Measurements from ENCODE around the gene CD63.

CD63 gene

DNA sequence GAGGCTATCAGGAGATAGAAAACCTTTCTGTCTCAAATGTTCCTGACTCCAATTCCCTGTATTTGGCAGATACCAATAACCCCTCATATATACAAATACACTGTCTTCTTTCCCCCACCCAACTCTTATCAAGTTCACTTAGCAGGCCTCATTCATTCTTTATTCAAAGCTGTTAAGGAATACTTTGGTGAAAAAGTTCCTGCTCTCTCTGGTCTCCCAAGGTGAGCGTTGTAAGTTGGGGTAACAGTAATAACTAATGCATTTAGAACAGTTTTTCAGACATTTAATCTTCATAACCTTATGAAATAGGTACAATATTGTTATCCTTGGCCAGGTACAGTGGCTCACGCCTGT, 10.2 kb upstream of the CD63 start:
- DNase-seq (ENCODE audit: low spot score), result no peak

DNA sequence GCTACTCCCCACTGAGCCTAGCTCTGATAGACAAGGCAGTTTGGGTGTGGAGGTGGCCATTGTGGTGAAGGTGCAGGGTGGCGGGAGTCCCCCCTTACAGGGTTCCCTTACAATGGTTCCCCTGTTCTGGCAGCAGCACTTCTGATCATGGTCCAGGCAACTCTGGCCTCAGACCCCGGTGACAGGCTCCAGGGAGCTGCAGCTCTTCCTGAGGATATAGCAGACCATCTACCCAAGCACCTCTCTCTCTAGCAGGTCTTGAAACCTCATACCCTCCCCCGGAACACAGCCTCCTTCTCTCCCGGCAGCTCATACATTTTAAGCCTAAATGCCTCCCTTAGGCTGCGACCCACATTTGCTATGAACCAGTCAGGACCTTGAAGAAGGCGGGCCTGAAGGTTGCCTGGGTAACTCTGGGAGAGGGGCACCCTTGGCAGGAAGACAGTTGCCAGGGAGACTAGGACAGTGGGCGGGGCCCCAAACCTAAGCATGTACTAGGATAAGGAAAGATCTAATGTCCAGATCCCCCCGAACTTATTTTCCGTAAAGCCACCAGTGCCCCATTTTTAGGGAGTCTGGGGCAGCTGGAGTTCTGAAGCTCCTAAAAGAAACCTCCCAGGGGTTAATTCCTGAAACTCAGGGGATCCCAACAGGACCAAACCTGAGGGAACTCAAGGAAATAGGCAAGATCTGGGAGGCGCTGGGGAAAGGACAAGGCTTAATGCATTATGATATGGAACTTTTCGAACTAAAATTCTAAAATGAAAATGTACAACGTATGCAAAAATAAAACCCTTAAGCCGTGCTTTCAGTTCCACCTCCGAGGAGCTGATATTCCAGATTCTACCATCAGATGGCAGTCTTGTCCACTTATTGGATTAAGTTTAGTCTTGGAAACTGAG, 9.6 kb upstream of the CD63 start:
- peak; percentile 71 for DNase-seq (ENCODE audit: low spot score)

DNA sequence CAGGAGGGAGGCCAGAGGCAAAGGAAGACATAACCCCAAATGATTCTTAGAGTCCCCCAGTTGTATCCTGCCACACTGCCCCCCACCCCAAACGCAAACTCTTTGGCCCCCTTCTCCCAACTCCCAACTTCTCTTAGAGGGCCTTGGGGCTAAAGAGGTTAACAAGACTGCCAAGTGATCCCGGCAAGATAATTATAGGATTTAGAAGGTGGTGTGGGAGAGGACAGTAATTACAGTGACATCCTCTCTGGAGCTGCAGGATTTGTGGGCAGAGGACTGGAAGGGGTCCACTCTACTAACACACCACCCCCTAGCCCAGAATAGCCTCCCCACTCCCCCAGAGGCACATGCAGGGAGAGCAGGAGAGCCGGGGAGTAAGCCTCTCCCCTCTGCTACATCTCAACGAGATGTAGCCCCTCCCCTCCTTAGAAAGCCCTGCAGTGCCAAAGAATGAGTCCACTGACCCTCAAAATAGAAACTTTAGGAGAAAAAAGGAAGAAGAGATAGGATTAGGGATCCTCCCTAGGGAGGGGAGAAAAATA, 8.8 kb upstream of the CD63 start:
- no peak for DNase-seq (ENCODE audit: low spot score)

DNA sequence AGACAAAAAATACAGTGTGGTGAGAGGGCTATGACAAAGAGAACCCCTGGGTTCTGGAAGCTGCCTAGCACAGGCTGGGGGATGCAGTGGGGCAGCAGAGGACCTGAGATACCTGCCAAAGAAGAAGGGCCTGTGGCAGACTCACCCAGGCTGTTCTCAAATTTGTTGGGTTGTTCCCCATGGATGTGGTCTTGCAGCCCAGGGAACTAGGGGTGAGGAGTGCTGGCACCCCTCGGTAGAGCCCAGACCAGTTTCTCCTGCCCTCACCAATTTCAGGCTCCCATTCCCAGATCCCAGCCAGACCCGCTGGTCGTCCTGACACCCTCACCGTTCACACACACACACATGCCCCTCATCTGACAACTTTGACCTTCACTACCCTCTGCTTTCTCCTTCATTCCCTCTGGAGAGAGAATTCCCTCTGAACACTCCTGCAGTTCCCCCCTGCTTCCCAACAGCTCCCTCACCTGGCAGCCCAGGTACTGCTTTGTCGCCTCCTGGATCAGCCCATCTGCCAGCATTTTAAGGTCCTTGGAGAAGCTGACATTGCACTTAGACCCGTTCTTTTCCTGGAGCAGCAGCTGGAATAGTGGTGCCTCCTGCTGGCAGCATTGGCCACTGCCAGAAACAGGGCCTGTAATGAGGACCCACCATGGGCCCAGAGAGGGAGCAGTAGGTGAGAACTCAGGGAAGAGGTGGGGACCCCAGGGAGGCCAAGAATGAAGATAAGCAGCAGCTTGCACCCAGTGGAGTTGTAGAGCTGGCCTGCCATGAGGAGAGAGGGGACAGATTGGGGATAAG, 8.2 kb upstream of the CD63 start:
- DNase-seq (ENCODE audit: low spot score), result peak; percentile 64

DNA sequence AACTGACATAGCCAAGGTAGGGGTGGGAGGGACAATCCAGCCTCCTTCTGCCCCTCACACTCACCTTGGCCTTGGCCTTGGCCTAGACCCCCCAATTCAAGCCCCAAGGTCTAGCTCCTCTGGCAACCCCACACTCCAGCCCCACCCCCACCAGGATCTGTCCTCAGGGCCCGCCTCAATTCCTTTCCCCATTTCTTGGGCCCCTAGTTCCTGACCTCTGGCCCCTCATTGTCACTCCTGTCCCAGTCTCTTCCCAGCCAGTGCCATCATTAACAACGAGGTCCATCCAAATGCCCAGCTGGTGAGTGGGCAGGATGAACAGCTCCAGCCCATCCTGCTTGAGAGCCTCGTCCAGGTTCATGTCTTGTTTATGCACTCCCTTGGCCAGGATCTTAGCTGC, 7.3 kb upstream of the CD63 start:
- DNase-seq (ENCODE audit: low spot score), result no peak

DNA sequence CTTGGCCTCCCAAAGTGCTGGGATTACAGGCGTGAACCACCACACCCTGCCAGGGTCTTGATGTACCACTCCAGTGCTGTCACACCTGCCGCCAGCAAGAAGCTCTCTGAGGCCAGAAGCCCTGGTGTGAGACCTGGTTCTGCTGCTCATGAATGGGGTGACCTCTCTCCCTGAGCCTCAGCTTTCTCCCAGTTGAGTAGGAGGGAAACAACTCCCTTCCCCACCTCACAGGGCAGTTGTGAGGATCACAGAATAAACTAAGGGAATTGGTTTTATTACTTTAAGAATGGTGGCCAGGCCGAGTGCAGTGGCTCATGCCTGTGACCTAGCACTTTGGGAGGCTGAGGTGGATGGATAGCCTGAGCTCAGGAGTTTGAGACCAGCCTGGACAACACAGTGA, 5.8 kb upstream of the CD63 start:
- DNase-seq (ENCODE audit: low spot score), result no peak

DNA sequence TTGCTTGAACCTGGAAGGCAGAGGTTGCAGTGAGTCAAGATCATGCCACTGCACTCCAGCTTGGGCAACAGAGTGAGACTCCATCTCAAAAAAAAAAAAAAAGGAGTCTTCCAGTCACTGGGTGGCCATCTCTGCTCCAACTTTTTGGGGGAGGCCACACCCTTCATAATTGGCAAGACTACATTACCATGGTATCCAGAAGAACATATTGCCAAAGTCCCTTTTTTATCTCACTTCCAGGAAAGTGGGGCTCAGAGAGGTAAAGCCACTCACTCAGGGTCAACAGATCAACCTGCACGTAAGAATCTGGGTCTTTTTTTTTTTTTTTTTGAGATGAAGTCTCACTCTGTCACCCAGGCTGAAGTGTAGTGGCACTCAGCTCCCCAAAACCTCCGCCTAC, 5.0 kb upstream of the CD63 start:
- DNase-seq (ENCODE audit: low spot score), result no peak

DNA sequence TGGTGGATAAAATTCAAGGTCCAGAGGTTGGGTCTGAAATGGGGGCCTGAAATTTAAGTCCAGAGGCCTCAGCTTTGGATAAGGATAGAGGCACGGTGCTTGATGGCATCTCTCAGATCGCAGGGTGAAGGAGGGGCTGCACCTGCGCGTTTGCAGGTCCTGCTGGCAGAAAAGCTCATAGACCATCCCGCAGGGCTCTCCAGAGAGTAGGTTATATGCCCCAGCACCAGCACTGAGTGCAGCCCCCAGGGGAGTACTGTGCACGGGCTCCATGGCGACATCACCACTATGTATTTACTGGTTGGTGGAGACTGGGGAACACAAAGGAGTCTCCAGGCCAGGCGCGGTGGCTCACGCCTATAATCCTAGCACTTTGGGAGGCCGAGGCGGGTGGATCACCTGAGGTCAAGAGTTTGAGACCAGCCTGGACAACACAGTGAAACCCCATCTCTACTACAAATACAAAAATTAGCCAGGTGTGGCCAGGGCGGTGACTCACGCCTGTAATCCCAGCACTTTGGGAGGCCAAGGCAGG, 4.3 kb upstream of the CD63 start:
- no peak for DNase-seq (ENCODE audit: low spot score)

DNA sequence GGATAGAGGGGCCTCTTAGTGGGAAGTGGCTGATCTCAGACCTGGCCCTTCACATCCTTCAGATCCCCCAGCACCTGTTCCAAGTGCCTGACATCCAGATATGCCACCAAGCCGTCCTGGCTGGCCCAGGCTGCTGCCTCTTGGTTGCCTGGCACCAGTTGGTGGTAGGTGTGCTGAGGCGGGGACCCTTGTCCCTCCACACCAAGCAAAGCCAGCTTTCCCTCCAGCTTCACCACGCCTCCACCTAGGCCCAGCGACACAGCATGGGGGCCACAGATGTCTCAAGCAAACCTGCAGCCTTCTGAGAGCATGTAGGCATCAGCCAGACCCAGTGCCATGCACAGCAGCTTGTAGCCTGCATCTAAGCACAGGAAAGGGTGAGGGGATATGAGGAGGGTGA, 3.5 kb upstream of the CD63 start:
- DNase-seq (ENCODE audit: low spot score), result no peak

DNA sequence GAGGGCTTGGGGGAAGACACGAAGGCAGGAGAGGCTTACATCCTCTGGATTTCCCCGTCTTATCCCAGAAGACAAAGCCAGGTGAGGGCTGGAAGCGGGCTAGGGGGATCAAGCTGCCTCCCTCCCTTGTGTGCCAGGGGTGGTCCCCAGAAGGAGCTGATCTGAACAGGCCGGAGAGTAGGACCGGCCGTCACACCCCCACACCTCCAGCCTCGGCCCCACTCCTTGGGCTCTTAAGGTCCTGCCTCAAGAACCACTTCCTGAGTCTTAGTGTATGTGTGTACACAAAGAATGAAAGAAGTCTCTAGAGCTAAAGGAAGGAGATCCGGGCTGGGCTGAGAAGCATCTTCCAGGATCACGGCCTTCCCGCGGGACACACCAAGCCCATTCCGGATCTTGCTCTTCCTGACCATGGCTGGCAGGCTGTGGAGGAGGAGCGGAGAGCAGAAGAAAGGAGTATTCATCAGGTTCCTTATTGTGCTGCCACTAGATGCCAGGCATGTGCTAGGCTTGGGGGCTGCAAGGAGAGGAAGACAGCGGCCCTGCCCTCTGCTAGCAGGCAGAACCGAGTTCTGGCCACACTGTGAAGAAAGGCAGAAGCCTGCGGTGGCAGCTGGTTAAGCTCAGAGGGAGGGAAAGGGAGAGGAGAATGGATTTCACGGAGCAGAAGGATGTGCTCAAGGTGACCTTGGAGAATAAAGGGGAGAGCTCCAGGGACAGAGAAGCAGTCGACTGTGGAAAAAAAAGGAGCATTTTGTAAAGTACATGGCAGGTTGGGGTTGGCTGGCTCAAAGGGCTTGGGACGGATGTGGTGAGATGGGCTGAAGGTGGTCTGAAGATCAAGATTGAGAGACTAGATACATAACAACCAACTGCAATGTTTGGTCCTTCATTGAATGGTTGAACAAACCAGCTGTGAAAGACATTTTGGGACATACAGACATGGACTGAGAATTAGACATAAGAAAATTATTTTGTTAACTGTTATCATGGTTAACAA, 1.3 kb upstream of the CD63 start:
- peak; percentile 49 for DNase-seq (ENCODE audit: low spot score)

DNA sequence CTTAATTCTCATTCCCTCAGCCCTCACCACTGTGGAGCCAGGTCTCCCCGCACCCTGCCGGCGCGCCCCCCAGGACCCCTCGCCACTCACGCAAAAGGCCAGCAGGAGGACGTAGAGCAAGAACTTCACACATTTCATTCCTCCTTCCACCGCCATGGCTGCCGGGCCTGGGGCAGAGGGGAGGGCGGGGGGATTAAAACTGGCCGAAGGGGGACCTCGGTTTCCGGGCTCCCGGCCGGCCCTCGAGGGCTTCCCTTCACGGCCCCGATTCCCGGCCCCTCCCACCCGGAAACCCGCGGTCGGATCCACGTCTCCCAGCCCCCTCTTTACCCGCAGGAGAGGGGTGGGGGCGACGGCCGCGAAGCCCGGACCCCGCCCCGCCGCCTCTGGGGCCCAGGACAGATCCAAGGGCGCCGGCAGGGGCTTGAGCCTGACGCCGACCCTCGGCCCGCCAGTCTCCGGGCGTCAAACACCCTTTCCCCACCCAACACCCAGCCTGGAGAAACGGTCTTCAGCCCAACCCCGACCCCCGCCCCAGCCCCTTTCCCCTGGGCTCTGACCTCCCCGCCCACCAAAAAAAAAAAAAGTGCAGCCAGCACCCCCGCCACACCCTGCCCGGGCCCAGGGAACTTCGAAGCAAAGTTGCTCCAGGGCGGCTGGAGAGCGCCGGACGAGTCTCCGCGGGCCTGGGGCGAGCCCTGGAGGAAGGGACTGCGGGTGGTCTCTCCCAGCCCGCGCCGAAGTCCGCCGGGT, 447 bp downstream of the CD63 start:
- peak; percentile 54 for DNase-seq (ENCODE audit: low spot score)

DNA sequence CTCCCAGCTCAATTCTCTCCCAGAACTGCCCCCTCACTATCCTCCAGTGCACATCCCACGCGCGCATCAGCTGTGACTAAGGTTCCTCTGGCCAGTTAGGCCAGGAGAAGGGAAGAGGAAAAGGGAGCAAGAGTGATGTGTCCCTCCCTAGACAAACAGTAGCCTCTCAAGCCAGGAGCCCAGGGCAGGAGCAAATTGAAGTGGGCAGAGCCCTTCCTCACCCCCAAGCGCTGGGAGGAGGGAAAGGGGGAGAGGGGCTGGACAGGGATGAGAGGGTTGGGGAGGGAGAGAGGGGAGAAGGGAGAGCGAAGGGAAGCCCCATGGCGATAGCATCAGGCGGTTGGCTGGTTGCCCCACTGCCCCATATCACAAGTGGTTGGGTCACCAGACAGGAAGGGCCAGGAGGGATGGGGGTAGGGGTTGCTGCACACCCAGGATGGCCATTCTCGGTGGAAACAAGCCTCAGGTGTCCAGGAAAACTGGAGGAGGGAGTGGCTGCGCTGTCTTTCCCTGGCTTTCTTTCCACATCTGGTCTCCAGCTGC, 1.1 kb downstream of the CD63 start:
- DNase-seq (ENCODE audit: low spot score), result no peak

DNA sequence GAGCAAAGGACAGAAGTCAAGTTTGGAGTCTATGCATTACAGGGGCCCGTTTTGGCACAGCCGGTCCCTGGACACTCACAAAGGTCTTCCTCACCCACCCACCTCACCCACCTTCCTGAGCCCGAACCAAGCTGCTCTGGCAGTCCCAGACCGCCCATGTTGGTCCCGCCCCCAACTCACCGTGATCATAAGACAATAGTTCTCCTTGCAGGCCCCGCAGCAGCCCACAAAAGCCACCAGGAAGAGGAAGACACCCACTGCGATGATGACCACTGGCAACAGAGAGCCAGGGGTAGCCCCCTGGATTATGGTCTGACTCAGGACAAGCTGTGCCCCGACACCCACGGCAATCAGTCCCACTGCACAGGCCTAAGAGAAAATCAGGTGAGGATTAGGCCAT, 1.8 kb downstream of the CD63 start:
- DNase-seq (ENCODE audit: low spot score), result no peak

DNA sequence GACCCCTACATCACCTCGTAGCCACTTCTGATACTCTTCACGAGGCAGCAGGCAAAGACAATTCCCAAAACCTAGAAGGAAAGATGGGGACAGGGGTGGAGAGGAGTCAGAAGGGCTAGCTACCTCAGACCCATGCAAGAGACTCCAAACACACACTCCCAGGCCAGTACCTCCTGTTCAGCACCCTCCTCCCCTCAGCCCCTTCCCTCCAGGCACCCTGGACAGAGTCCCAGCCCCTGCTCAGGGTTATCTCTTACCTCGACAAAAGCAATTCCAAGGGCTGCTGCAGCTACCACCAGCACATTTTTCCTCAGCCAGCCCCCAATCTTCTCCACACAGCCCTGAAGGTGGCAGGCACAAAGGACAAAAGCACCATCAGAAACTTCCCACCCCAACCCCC, 3.3 kb downstream of the CD63 start:
- no peak for DNase-seq (ENCODE audit: low spot score)

DNA sequence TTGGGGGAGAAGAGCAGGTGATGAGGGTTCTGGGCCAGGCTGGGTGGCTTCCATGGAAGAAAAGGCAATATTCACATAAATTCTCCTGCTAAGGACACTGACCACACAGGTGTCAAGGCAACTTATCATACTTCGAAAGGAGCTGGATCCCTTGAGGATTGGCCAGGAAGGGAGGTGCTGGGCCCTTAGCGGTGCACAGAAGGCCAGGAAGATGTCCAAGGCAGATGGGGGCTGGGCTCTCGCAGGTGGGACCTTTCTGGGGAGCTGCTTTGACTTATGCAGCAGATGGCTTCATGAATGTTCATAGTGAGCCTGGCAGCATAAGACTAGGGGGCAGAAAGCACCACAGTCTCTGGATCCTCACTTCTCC, 3.9 kb downstream of the CD63 start:
- no peak for DNase-seq (ENCODE audit: low spot score)

DNA sequence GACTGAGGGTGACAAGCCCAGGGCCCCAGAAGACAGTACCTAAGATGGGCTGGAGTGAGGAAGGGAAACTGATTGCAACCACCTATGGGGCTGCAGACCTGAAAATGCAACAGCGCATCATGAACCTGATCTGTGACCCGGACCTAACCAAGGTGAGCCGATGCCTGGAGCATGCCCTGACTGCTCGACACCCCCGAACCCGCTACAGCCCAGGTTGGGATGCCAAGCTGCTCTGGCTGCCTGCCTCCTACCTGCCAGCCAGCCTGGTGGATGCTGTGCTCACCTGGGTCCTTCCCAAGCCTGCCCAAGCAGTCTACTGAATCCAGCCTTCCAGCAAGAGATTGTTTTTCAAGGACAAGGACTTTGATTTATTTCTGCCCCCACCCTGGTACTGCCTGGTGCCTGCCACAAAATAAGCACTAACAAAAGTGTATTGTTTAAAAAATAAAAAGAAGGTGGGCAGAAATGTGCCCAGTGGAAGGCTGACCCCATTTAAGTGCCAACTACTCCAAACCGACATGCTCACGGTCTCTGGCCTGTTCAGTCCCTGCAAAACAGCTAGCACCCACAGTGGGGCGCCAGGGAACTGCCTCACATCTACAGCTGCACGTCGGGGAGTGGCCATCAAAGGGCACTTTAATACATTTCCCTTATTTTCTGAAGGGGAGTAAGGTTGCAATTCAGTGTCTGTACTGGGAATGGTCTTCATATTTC, 4.4 kb downstream of the CD63 start:
- DNase-seq (ENCODE audit: low spot score), result no peak

DNA sequence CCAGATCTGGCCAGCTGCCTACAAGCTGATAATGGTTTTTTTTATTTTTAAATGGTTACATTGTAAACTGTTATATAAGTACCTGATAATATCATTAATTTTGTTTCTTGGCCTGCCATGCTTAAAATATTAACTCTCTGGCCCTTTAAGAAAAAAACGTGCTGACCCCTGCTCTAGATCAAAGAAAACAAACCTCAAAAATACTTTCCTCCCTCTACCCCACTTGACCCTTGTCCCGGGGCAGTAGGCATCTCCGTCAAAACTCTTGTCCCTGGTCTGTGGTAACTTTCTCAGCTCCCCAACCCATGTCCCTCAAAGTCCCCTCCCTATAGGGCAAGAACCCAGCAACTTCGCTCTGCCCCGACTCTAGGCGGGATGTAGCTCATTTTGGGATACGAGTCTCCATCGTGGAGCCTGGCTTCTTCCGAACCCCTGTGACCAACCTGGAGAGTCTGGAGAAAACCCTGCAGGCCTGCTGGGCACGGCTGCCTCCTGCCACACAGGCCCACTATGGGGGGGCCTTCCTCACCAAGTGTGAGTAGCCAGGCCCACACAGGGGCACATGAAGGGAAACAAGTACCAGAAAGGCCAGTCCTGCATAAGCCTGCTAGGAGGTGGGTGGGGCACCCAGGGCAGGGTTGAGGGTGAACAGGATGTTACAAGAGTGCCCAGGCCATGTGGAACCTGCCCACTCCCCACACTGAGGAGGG, 5.1 kb downstream of the CD63 start:
- no peak for DNase-seq (ENCODE audit: low spot score)

DNA sequence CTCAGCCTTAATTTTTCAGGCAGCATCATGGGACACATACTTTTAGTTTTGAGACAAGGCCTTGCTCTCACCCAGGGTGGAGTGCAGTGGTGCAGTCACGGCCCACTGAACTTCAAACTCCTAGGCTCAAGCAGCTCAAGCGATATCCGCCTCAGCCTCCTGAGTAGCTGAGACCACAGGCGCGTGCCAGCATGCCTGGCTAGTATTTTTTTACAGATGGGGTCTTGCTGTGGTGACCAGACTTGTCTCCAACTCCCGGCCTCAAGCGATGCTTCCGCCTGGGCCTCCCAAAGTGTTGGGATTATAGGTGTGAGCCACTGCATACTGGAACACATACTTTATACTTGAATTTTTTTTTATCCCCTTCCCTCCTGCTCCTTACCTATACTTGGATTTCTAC, 5.9 kb downstream of the CD63 start:
- DNase-seq (ENCODE audit: low spot score), result no peak

DNA sequence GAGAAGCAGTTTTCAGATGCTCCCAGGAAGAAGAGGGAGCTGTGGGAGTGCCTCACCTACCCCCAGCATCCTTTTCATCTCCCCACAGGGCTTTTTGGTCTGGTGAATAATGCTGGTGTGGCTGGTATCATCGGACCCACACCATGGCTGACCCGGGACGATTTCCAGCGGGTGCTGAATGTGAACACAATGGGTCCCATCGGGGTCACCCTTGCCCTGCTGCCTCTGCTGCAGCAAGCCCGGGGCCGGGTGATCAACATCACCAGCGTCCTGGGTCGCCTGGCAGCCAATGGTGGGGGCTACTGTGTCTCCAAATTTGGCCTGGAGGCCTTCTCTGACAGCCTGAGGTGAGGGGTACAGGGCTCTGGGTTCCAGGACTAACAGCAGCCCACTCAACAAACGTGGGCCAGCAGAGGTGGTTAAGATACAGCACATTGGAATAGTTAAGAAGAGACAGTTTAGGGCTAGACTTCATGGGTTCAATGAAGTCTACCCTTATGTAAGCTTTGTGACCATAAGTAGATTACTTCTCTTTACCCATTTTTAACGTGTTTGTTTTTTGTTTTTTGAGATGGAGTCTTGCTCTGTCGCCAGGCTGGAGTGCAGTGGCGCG, 7.1 kb downstream of the CD63 start:
- no peak for DNase-seq (ENCODE audit: low spot score)

Measured in AG08395 (cell line).